Upper lobe of right lung (tissue), 1 donor: ENCODE data around the gene DHRS7B. TPM values are rescaled to one million over a fixed set of nuclear protein-coding genes. Genes with fewer than 3 reads are reported as not detected.

Source experiments
- ATAC-seq: fragments of 200-7000 bp; cut with Tn5 transposase; one replicate; pipeline ENCODE4 v1.9.1; 2020; ENCODE audit warnings: mild to moderate bottlenecking, moderate library complexity
- DNase-seq: peaks from one replicate; pipeline ENCODE4 v3.0.0-alpha.2; 2020
- H3K27ac ChIP-seq: fragments of 200-600 bp; one replicate; pipeline ENCODE4 v1.8.0; 2022
- H3K27me3 ChIP-seq: fragments of 200-600 bp; one replicate; pipeline ENCODE4 v1.8.0; 2022; ENCODE audit warnings: mild to moderate bottlenecking
- H3K36me3 ChIP-seq: fragments of 200-600 bp; one replicate; pipeline ENCODE4 v1.8.0; 2022
- H3K4me1 ChIP-seq: fragments of 200-600 bp; one replicate; pipeline ENCODE4 v1.8.0; 2022
- H3K4me3 ChIP-seq: fragments of 200-600 bp; one replicate; pipeline ENCODE4 v1.8.0; 2022; ENCODE audit warnings: mild to moderate bottlenecking
- H3K9me3 ChIP-seq: fragments of 200-600 bp; one replicate; pipeline ENCODE4 v1.8.0; 2022
- intact Hi-C: fragments of 100-400 bp; cut with DNase I; formaldehyde crosslinking; loops from one replicate; pipeline ENCODE4 v1.11.0; 2022
- total RNA-seq: library from RNA; stranded (reverse); fragmentation: NEBNext Ultra II Directional; extraction: Animal tissue kit (Norgen Biotek cat#: 25700); gene quantifications from one replicate; pipeline ENCODE4 v1.2.1, GENCODE V29; 2021
- TF ChIP-seq, protein P1 (sequence below): fragments of 200-600 bp; IDR thresholded peaks from one replicate; pipeline ENCODE4 v1.8.0; 2022; ENCODE audit warnings: antibody characterized with exemption
- donor health status: DM: no; HTN: yes; CAD: no; lungs with severe emphysema.

Gene DHRS7B
- total RNA-seq, 1 donor from 2014 or later, result 24.7 TPM

DNA sequence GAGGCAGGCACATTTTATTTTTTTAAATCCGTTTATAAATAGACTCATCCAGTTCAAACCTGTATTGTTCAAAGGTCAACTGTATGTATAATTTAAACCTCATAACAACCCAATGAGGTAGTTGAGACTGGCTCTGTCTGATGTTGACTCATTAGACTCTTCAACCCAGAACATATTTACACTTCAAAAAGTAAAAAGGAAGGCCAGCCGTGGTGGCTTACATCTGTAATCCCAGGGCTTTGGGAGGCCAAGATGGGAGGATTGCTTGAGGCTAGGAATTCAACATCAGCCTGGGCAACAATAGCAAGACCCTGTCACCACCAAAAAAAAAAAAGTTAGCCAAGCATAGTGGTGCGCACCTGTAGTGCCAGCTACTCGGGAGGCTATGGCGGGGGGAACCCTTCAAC, 32.5 kb upstream of the DHRS7B start:
- DNase-seq, result no peak
- H3K36me3 ChIP-seq, result no peaks in the 10 kb centered on the region
- no peak overlapping the region for H3K27ac ChIP-seq
- TF ChIP-seq, protein P1, sequence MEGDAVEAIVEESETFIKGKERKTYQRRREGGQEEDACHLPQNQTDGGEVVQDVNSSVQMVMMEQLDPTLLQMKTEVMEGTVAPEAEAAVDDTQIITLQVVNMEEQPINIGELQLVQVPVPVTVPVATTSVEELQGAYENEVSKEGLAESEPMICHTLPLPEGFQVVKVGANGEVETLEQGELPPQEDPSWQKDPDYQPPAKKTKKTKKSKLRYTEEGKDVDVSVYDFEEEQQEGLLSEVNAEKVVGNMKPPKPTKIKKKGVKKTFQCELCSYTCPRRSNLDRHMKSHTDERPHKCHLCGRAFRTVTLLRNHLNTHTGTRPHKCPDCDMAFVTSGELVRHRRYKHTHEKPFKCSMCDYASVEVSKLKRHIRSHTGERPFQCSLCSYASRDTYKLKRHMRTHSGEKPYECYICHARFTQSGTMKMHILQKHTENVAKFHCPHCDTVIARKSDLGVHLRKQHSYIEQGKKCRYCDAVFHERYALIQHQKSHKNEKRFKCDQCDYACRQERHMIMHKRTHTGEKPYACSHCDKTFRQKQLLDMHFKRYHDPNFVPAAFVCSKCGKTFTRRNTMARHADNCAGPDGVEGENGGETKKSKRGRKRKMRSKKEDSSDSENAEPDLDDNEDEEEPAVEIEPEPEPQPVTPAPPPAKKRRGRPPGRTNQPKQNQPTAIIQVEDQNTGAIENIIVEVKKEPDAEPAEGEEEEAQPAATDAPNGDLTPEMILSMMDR, result no peak
- no peak for ATAC-seq
- no peak overlapping the region for H3K4me3 ChIP-seq
- no peaks in the 10 kb centered on the region for H3K27me3 ChIP-seq
- intact Hi-C loops, result no loop called here
- no peaks in the 10 kb centered on the region for H3K9me3 ChIP-seq
- peaks cover 6% of the 10 kb centered on the region for H3K4me1 ChIP-seq

DNA sequence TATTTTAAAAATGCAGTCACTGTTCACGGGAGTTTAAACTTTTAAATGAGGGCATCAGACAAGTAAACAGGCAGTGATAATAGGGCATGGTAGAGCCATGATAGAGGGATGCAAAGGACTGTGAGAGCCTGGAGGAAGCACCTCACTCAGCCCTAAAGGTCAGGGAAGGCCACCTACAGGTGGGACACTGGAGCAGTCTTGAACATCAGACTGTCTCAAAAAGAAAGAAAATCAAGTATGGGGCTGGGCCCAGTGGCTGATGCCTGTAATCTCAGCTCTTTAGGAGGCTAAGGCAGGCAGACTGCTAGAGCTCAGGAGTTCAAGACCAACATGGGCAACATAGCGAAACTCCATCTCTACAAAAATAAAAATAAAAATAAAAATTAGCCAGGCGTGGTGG, 31.0 kb upstream of the DHRS7B start:
- Histone ChIP-seq H3K36me3 (no peaks in the 10 kb centered on the region), H3K27me3 (no peaks in the 10 kb centered on the region), H3K9me3 (no peaks in the 10 kb centered on the region), H3K4me1 (peaks cover 11% of the 10 kb centered on the region), H3K27ac (no peak overlapping the region), H3K4me3 (no peak overlapping the region)
- intact Hi-C loops, result no loop called here
- TF ChIP-seq, protein P1, result no peak
- DNase-seq, result no peak
- ATAC-seq, result no peak

DNA sequence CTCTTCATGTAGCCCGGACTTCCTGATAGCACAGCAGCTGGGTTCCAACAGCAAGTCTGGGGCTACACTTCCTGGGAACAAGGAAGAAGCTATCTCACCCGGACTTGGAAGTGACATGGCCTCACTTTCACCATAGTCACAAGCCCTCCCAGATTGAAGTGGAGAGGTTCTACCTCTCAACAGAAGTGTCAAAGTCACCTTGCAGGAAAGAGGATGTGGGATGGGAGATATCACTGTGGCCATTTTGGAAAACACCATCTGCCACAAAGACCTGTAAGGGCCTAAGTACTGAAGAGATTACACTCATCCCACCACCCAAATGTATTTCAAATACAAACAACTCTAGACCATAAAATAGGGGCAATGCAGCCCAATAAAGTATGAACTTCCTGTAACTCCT, 29.9 kb upstream of the DHRS7B start:
- peaks cover 11% of the 10 kb centered on the region for H3K4me1 ChIP-seq
- ATAC-seq (no peak), DNase-seq (no peak)
- TF ChIP-seq, protein P1, result no peak
- no peak overlapping the region for H3K4me3 ChIP-seq
- no peaks in the 10 kb centered on the region for H3K36me3 ChIP-seq
- H3K9me3 ChIP-seq, result no peaks in the 10 kb centered on the region
- H3K27me3 ChIP-seq, result no peaks in the 10 kb centered on the region
- intact Hi-C loops, result no loop called here
- H3K27ac ChIP-seq, result no peak overlapping the region

- peak overlapping the region; percentile 57 for H3K4me3 ChIP-seq
- no peaks in the 10 kb centered on the region for H3K36me3 ChIP-seq
- ATAC-seq (peak; percentile 91), DNase-seq (peak; percentile 75)
- no peak overlapping the region for H3K27ac ChIP-seq
- TF ChIP-seq, protein P1, result no peak
- H3K4me1 ChIP-seq, result peaks cover 11% of the 10 kb centered on the region
- intact Hi-C loops, result no loop called here
- H3K9me3 ChIP-seq, result no peaks in the 10 kb centered on the region
- H3K27me3 ChIP-seq, result no peaks in the 10 kb centered on the region
Observed at GRCh38 chr17:21098934-21099689, 27.7 kb upstream of the DHRS7B start.

DNA sequence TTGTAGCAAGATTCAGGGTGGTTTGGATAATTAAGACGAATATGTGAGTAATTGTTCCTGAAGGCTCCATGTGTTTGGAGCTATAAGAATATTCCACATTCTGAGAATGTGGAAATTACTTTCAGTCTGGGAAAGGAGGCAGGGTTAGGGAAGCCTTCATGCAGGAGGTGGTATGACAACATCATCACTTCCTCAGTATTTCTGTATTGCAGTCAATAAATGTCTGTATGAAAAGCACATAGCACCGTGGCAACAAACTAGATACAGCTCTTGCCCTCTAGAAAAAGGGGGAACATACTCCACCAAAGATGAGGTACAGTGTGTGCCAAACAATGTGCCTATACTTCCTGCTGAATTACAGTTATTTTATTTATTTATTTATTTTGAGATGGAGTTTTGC, 26.1 kb upstream of the DHRS7B start:
- TF ChIP-seq, protein P1, result no peak
- peaks cover 11% of the 10 kb centered on the region for H3K4me1 ChIP-seq
- H3K4me3 ChIP-seq, result no peak overlapping the region
- no peaks in the 10 kb centered on the region for H3K9me3 ChIP-seq
- intact Hi-C loops, result no loop called here
- H3K27me3 ChIP-seq, result no peaks in the 10 kb centered on the region
- DNase-seq (no peak), ATAC-seq (peak; percentile 45)
- no peak overlapping the region for H3K27ac ChIP-seq
- H3K36me3 ChIP-seq, result no peaks in the 10 kb centered on the region
